ENCODE data around the gene DGKB.

DNA sequence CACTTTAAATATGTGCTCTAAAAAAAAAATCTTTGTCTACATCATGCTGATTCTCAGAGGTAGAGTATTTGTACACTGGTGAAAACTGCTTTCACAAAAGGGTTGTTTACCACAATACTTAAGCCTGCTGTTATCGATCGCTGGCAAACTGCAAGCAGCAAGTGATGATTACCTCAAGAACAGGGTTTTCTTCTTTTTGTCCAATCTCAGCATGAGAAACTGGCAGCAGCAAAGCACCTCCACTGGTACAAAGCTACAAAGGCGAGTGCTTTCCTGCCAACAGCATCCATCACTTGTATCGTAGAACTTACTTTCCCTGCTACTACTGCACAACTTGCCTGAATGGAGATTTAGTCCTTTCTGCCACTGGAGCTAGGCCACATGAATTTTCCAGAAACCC is 276.5 kb downstream of the DGKB start:
- TF ChIP-seq, protein P1, sequence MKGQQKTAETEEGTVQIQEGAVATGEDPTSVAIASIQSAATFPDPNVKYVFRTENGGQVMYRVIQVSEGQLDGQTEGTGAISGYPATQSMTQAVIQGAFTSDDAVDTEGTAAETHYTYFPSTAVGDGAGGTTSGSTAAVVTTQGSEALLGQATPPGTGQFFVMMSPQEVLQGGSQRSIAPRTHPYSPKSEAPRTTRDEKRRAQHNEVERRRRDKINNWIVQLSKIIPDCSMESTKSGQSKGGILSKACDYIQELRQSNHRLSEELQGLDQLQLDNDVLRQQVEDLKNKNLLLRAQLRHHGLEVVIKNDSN (IDR thresholded peaks at IDR 0.05) = no peak
- TF ChIP-seq, protein P2, sequence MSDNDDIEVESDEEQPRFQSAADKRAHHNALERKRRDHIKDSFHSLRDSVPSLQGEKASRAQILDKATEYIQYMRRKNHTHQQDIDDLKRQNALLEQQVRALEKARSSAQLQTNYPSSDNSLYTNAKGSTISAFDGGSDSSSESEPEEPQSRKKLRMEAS (IDR thresholded peaks at IDR 0.05) = no peak
- TF ChIP-seq, protein P3, sequence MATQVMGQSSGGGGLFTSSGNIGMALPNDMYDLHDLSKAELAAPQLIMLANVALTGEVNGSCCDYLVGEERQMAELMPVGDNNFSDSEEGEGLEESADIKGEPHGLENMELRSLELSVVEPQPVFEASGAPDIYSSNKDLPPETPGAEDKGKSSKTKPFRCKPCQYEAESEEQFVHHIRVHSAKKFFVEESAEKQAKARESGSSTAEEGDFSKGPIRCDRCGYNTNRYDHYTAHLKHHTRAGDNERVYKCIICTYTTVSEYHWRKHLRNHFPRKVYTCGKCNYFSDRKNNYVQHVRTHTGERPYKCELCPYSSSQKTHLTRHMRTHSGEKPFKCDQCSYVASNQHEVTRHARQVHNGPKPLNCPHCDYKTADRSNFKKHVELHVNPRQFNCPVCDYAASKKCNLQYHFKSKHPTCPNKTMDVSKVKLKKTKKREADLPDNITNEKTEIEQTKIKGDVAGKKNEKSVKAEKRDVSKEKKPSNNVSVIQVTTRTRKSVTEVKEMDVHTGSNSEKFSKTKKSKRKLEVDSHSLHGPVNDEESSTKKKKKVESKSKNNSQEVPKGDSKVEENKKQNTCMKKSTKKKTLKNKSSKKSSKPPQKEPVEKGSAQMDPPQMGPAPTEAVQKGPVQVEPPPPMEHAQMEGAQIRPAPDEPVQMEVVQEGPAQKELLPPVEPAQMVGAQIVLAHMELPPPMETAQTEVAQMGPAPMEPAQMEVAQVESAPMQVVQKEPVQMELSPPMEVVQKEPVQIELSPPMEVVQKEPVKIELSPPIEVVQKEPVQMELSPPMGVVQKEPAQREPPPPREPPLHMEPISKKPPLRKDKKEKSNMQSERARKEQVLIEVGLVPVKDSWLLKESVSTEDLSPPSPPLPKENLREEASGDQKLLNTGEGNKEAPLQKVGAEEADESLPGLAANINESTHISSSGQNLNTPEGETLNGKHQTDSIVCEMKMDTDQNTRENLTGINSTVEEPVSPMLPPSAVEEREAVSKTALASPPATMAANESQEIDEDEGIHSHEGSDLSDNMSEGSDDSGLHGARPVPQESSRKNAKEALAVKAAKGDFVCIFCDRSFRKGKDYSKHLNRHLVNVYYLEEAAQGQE (IDR thresholded peaks at IDR 0.05; ENCODE audit: low read depth) = no peak
- TF ChIP-seq EP300 (IDR thresholded peaks at IDR 0.05; ENCODE audit: borderline replicate concordance) (no peak), EGR1 (IDR thresholded peaks at IDR 0.05) (no peak), TCF12 (IDR thresholded peaks at IDR 0.05; ENCODE audit: low read depth) (no peak), YY1 (IDR thresholded peaks at IDR 0.05; ENCODE audit: low read depth) (no peak), TEAD4 (IDR thresholded peaks at IDR 0.05) (no peak), CREB1 (IDR thresholded peaks at IDR 0.05; ENCODE audit: low read depth) (no peak), TAF1 (IDR thresholded peaks at IDR 0.05; ENCODE audit: low read depth) (no peak), RAD21 (IDR thresholded peaks at IDR 0.05; ENCODE audit: low read depth) (no peak)

Data from Ishikawa (cell line).